Astrocyte (in vitro differentiated cells and primary cell): ENCODE results near the gene EFNA5.

Experiments used
- EZH2 ChIP-seq: IDR thresholded peaks from 2 replicates; pipeline ENCODE4 v1.6.1; 2012; ENCODE audit warnings: mild to moderate bottlenecking, low read length, inconsistent platforms; ENCODE audit not compliant: insufficient read depth
- TF ChIP-seq, protein P1 (sequence below): IDR thresholded peaks from 2 replicates; pipeline ENCODE4 v1.5.1; 2011; ENCODE audit warnings: low read depth, mild to moderate bottlenecking, inconsistent platforms, low read length, moderate library complexity; ENCODE audit not compliant: insufficient read depth

DNA sequence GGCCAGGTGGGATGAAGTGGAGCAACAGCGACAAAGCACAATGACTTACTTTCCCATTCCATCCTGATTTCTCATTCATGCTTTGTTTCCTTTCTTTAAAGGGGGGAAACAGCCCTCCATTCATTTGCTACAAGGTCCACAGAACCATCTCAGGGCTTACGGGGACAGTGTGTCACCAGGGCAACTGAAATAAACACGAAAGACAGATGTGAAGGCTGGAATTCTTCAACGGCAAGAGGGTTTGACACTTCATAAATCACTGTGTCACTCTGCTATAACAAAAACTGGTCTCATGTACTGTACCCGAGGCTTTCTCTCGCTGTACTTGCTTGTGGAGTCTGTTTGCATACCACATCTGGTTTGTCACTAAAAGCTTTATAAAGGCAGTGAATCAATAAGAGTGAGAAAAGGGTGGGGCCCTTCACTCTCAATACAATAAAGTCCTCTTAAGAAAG lies 150.8 kb downstream of the EFNA5 start:
- TF ChIP-seq EZH2, result no peak
- TF ChIP-seq, protein P1, sequence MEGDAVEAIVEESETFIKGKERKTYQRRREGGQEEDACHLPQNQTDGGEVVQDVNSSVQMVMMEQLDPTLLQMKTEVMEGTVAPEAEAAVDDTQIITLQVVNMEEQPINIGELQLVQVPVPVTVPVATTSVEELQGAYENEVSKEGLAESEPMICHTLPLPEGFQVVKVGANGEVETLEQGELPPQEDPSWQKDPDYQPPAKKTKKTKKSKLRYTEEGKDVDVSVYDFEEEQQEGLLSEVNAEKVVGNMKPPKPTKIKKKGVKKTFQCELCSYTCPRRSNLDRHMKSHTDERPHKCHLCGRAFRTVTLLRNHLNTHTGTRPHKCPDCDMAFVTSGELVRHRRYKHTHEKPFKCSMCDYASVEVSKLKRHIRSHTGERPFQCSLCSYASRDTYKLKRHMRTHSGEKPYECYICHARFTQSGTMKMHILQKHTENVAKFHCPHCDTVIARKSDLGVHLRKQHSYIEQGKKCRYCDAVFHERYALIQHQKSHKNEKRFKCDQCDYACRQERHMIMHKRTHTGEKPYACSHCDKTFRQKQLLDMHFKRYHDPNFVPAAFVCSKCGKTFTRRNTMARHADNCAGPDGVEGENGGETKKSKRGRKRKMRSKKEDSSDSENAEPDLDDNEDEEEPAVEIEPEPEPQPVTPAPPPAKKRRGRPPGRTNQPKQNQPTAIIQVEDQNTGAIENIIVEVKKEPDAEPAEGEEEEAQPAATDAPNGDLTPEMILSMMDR, result no peak
